GM19372 (cell line): ENCODE measurements around the gene MYO5C.
"Not testable (repeated sequence)": the region's sequence is repeated elsewhere in the genome, so short reads cannot be mapped to it uniquely, and the experiment has no call there.

Experiments used
- ATAC-seq: cut with Tn5 transposase; IDR thresholded peaks from one replicate; pipeline ENCODE4 v1.9.1; 2021; ENCODE audit warnings: mild to moderate bottlenecking, low read depth, moderate library complexity; ENCODE audit not compliant: unreplicated experiment

MYO5C gene

DNA sequence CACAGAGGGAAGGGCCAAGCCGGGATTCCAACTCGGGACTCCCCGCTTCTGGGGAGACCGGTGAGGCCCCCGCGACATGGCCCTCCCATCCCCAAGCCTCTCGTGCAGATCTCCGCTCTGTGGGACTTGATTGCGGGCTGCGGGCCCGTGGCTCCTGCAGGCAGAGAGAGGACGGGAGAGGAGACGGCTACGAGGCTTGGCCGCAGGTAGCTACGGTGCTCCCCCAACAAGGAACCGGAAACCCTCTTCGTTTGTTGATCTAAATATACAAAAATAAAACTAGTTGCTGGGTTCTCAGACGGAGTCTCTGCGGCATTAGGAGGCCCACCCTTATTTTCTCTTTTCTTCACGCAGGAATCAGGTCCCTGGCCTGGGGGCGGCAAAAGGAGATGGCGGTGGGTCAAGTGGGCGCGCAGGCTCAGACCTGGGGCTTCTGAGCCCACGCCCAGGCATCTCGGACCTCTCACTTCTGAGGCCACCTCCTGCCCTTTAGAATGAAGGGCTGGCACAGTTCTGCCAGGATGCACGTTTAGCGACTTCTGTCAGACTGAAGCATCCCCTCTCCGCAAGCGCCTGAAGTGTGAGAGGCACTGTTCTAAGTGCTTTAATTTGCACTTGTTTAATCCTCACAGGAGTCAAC is 115.3 kb downstream of the MYO5C start:
- peak; percentile 23 for ATAC-seq

GRCh38 chr15:52179278-52180195 is 116.1 kb downstream of the MYO5C start:
- ATAC-seq = peak; percentile 83

DNA sequence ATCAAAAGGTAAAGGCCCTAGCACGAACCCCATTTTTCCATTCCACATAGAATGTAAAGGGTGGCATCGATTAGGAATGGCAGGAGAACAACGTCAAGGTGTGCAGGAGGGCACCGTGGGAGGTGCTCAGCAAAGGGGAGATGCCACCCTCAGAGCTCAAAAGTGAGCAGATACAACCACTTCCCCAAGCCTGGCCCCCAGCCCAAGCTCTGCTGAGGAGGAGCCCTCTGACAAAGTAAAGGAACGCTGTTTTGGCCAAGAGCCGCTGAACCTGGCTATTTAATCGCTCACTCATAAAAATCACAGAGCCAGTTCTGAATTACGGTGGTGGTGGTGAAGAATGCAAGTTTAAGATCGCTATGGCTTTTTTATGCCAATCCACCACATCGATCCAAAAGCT is 116.8 kb downstream of the MYO5C start:
- no peak for ATAC-seq

DNA sequence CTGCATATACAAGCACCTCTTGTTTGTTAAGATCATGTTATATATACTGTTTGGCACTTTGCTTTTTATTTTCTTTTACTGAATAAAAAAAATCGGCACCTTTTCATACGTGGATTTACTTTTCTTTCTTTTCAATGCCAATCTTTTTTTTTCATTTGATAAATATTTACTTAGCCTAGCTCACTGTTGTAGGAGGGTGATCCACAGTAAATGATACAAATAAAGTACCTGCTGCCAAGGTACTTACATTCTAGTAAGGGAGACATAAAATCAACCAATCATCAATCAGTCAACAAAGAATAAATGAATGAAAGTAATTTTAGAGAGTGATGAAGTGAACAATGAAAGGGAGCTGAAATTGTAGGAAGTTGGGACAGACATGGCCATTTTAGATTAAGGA is 122.7 kb downstream of the MYO5C start:
- no peak for ATAC-seq

DNA sequence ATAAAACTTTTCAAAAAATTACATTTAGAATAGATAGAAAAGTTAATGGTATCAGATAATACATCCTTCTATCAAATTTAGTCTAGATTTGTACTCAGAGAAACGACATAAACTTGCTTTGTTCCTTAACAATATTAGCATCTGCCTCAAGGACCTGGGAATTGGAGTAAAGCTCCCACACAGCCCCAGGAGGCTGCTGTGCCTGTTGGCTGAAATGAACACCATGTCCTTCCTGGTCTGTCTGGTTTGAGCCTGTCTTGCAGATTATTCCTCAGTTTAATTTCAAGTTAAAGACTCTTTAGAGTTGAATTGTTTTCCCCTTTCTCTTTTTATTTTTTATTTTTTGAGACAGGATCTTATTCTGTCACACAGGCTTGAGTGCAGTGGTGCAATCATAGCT is 123.8 kb downstream of the MYO5C start:
- no peak for ATAC-seq

DNA sequence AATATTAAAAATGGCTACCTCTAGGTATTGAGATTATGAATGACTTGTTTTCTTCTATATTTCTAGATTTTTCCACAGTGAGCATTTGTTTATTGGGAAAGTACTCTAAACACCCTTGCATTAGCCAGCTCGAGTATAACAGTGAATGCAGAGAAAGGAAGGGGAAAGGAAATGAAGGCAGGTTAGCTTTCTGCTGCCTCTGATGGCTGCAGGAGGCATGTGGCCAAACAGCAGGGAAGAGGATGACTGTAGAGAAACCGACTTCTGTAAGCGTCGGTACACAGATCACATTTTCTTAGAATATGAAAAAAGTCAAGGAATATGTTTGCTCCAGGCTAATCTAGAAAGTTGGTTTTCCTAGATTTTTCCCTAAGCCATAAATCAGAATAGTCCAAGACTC is 124.2 kb downstream of the MYO5C start:
- no peak for ATAC-seq

DNA sequence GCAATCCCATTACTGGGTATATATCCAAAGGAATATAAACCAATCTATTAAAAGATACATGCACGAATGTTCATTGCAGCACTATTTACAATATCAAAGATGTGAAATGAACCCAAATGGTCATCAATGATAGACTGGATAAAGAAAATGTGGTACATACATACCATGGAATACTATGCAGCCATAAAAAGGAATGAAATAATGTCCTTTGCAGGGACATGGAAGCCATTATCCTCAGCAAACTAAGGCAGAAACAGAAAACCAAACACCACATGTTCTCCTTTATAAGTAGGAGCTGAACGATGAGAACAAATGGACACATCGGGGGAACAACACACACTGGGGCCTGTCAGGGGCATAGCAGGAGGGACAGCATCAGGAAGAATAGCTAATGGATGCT is 125.4 kb downstream of the MYO5C start:
- not testable (repeated sequence) for ATAC-seq

DNA sequence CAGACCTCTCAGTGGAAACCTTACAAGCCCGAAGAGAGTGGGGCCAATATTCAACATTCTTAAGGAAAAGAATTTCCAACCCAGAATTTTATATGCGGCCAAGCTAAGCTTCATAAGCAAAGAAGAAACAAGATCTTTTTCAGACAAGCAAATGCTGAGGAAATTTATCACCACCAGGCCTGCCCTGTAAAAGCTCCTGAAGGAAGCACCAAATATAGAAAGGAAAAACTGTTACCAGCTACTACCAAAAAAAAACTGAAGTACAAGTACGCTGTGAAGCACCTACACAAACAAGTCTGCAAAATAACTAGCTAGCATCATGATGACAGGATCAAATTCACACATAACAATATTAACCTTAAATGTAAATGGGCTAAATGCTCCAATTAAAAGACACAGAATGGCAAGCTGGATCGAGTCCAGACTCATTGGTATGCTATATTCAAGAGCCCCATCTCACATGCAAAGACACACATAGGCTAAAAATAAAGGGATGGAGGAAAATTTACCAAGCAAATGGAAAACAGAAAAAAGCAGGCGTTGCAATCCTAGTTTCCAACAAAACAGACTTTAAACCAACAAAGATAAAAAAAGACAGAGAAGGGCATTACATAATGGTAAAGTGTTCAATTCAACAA is 130.0 kb downstream of the MYO5C start:
- not testable (repeated sequence) for ATAC-seq

GRCh38 chr15:52164631-52165265 is 130.9 kb downstream of the MYO5C start:
- no peak for ATAC-seq

DNA sequence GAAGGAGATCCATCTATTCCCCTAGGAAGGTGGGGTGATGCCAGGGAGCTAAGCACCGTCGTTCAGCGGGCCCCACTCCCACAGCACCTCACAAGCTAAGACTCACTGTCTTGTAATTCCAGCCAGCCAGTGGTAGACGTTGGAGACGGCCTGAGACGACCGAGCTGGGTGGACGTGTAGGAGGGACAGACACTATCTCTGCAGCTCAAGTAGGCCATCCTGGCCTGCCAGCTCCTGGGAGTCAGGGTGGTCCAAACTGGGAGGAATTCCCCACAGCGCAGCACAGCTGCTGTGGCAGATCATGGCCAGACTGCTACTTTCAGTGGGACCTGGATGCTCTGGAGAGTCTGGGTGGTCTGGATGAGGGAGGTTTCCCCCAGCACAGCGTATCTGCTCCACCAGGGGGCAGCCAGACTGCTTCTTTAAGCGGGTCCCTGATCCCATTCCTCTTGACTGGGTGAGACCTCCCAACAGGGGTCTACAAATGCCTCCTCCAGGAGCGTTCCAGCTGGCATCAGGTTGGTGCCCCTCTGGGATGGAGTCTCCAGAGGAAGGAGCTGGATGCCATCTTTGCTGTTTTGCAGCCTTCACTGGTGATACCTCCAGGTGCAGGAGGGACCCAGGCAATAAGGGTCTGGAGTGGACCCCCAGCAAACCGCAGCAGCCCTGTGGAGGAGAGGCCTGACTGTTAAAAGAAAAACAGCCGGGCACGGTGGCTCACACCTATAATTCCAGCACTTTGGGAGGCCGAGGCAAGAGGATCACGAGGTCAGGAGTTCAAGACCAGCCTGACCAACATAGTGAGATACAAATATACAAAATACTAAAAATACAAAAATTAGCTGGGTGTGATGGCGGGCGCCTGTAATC is 132.0 kb downstream of the MYO5C start:
- ATAC-seq = no peak

DNA sequence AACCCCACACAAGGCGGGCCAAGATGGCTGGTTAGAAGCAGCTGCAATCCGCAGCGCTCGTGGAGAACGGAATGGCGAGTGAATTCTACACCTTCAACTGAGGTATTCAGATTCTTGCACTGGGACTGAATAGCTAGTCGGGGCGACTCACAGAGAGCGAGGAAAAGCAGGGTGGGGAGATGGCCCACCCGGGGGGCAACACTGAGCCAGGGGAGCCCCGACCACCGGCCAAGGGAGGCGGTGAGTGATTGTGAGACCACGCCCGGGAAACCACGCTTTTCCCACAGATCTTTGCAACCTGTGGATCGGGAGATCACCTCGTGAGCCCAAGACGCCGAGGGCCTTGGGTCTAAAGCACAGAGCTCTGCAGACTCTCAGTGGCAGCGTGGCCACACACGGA is 132.7 kb downstream of the MYO5C start:
- ATAC-seq = no peak

DNA sequence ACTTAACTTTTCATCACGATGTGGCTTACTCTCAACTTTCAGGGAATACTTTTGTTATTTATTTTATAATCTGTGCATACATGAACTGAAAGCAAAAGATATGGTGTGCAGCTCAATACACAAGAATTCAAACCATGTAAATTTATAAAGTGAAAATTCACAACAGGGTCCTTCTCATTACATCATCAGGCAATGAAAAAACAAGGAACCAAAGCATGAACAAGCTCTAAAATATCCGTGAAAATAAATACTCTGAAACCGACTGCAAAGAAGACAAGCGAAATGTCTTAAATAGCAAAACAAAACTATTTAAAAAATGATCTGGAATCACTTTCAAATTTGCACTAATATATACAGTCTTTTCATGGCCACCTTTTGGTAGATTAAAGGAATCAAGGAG is 133.3 kb downstream of the MYO5C start:
- no peak for ATAC-seq

GRCh38 chr15:52161406-52161966 is 134.1 kb downstream of the MYO5C start:
- ATAC-seq = no peak

DNA sequence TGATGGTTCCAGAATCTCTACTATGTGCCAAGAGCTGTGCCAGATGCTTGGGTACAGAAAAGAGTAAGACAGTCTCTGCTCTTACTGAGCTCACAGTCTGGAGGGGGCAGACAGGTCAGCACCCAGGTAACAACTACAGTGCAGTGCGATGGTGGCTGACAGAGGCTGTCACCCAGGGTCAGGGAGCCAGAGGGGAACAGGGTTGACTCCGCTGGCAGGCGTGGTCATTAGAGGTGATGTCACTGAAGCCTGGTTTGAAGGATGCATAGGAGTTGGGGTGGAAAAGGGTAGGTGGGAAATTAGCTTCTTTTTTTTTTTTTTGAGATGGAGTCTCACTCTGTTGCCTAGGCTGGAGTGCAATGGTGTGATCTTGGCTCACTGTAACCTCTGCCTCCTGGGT is 136.0 kb downstream of the MYO5C start:
- no peak for ATAC-seq

GRCh38 chr15:52158084-52158765 is 137.4 kb downstream of the MYO5C start:
- ATAC-seq = no peak

DNA sequence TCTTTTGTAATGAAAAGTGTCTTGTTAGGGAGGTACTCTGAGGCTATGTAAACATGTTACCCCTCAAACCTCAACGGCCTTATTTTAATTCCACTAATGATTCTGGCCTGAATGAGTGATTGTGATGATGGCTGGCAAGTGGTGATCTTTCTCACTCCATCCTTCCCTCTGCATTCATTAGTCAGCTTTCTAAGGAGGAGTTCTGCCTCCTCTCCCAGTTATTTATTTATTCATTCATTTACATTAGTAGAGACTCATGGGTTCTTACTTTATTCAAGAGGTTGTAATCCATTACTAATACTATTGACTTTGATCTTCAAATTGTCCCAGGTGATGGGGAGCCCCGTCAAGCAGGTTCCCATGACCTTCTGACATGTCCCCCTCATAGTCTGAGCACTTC is 139.7 kb downstream of the MYO5C start:
- ATAC-seq = no peak

GRCh38 chr15:52154896-52155865 is 140.4 kb downstream of the MYO5C start:
- ATAC-seq = no peak
